ENCODE results near the gene ABL1. TPM values are rescaled to one million over a fixed set of nuclear protein-coding genes. Genes with fewer than 3 reads are reported as not detected.

Gene ABL1
- total RNA-seq, 1 experiment from 2014 or later, result 83.6 TPM

- Mint-ChIP-seq H3K36me3 (ENCODE audit: insufficient read depth in 1 of 3, low read depth in 3 of 3) (peaks cover 48 to 87% (median 85%) of the 10 kb centered on the region in 3 experiments), H3K27me3 (ENCODE audit: low read depth) (no peaks in the 10 kb centered on the region), H3K4me1 (peaks cover 3 to 5% of the 10 kb centered on the region in 2 experiments; a peak in 3 of 4 replicates), H3K27ac (no peak overlapping the region), H3K4me3 (no peak overlapping the region), H3K9me3 (no peaks in the 10 kb centered on the region)
- Histone ChIP-seq H2BK120ac (ENCODE audit: low read depth, low read length, poor library complexity, severe bottlenecking) (no peak overlapping the region), H3K4me1 (ENCODE audit: insufficient read depth, low read length) (no peaks in the 10 kb centered on the region), H3K4ac (ENCODE audit: low read depth, low read length) (no peak overlapping the region), H3K27me3 (ENCODE audit: insufficient read depth, low read length) (no peaks in the 10 kb centered on the region), H2BK15ac (ENCODE audit: low read depth, low read length) (no peak overlapping the region), H2AFZ (ENCODE audit: low read length) (no peak overlapping the region), H3K14ac (ENCODE audit: insufficient read depth, low read length) (no peak overlapping the region), H2BK12ac (ENCODE audit: insufficient read length, low read depth, low read length) (no peak overlapping the region), H4K20me1 (ENCODE audit: control insufficient read depth, insufficient read depth, insufficient read length) (peaks cover 2% of the 10 kb centered on the region), H2BK20ac (ENCODE audit: low read depth, low read length, poor library complexity, severe bottlenecking) (no peak overlapping the region), H3K18ac (ENCODE audit: insufficient read length, low read depth, low read length) (no peak overlapping the region), H3K27ac (ENCODE audit: insufficient read length, low read depth, low read length) (no peak overlapping the region), H3K79me1 (ENCODE audit: insufficient read depth, low read depth, low read length, poor library complexity, severe bottlenecking) (no peaks in the 10 kb centered on the region), H3K4me2 (ENCODE audit: insufficient read depth, insufficient read length, low read length) (no peak overlapping the region), H3K9me3 (ENCODE audit: control insufficient read depth, low read depth, low read length) (no peaks in the 10 kb centered on the region), H3K9ac (ENCODE audit: extremely low read depth, insufficient read length, low read length) (no peak overlapping the region), H3T11ph (ENCODE audit: low read length) (no peak overlapping the region), H4K91ac (ENCODE audit: insufficient read length, low read depth, low read length) (no peak overlapping the region), H3K56ac (ENCODE audit: insufficient read length, low read depth, low read length) (no peak overlapping the region), H4K8ac (replicated peaks; ENCODE audit: insufficient read length, low read depth, low read length) (no peak overlapping the region), H4K5ac (ENCODE audit: insufficient read length, low read depth, low read length) (no peak overlapping the region), H3K23ac (ENCODE audit: insufficient read length, low read depth, low read length) (no peak overlapping the region), H2AK5ac (ENCODE audit: insufficient read length, low read length) (no peak overlapping the region), H3K23me2 (ENCODE audit: insufficient read length, low read depth, low read length, poor library complexity, severe bottlenecking) (no peaks in the 10 kb centered on the region), H3K79me2 (ENCODE audit: insufficient read depth, low read length) (no peaks in the 10 kb centered on the region), H2BK5ac (ENCODE audit: insufficient read length, low read length) (no peak overlapping the region)
- whole genome bisulfite sequencing (ENCODE audit: extremely low coverage, insufficient read length, low lambda C conversion rate), result no CpG with 5 or more reads among the region's 15 CpGs
- TF ChIP-seq CTCF (conservative IDR thresholded peaks at IDR 0.05), result no peak
- no peak for DNase-seq
Observed at GRCh38 chr9:130882696-130883225, 47.7 kb downstream of the ABL1 start.
